Astrocyte (in vitro differentiated cells and primary cell): ENCODE data around the gene RELN. TPM values are rescaled to one million over a fixed set of nuclear protein-coding genes. Genes with fewer than 3 reads are reported as not detected.

Experiments
- DNase-seq: peaks from one replicate; pipeline ENCODE4 v3.0.0-alpha.2; 2010; ENCODE audit warnings: low read depth
- FAIRE-seq: peaks from 2 replicates; lab custom pipeline; 2011; peaks lifted over from hg19 to GRCh38; lab: Jason Lieb, UNC
- H2AFZ ChIP-seq: 2 replicates; pipeline ENCODE4 v1.6.0; 2012; ENCODE audit warnings: low read depth, low read length, inconsistent platforms
- H3K27ac ChIP-seq: 2 replicates; pipeline ENCODE4 v1.5.1; 2011; ENCODE audit warnings: low read depth, low read length, inconsistent platforms
- H3K27me3 ChIP-seq: 2 replicates; pipeline ENCODE4 v1.6.0; 2011; ENCODE audit warnings: low read length, inconsistent platforms; ENCODE audit not compliant: insufficient read depth
- H3K36me3 ChIP-seq: 2 replicates; pipeline ENCODE4 v1.5.1; 2011; ENCODE audit warnings: low read length, inconsistent platforms; ENCODE audit not compliant: insufficient read depth
- H3K4me1 ChIP-seq: 2 replicates; pipeline ENCODE4 v1.5.1; 2011; ENCODE audit warnings: low read length, inconsistent platforms; ENCODE audit not compliant: insufficient read depth
- H3K4me2 ChIP-seq: 2 replicates; pipeline ENCODE4 v1.6.0; 2012; ENCODE audit warnings: low read length, inconsistent platforms
- H3K4me3 ChIP-seq: 2 replicates; pipeline ENCODE4 v1.5.1; 2011; ENCODE audit warnings: low read depth, mild to moderate bottlenecking, low read length, inconsistent platforms; ENCODE audit not compliant: insufficient read depth
- H3K79me2 ChIP-seq: 2 replicates; pipeline ENCODE4 v1.6.0; 2012; ENCODE audit warnings: mild to moderate bottlenecking, low read length, inconsistent platforms; ENCODE audit not compliant: insufficient read depth
- H3K9ac ChIP-seq: 2 replicates; pipeline ENCODE4 v1.6.0; 2012; ENCODE audit warnings: mild to moderate bottlenecking, low read length, inconsistent platforms
- H3K9me3 ChIP-seq: 2 replicates; pipeline ENCODE4 v1.5.1; 2012; ENCODE audit warnings: low read depth, mild to moderate bottlenecking, low read length, inconsistent platforms; ENCODE audit not compliant: insufficient read depth
- H4K20me1 ChIP-seq: 2 replicates; pipeline ENCODE4 v1.6.0; 2012; ENCODE audit warnings: low read length, inconsistent platforms; ENCODE audit not compliant: insufficient read depth
- H3K27ac Mint-ChIP-seq: one replicate; pipeline ENCODE4 v1.8.0; 2021; ENCODE audit warnings: mild to moderate bottlenecking, mixed read lengths; ENCODE audit not compliant: unreplicated experiment
- H3K27me3 Mint-ChIP-seq: one replicate; pipeline ENCODE4 v1.8.0; 2021; ENCODE audit warnings: low read depth, mixed read lengths; ENCODE audit not compliant: unreplicated experiment
- H3K36me3 Mint-ChIP-seq: one replicate; pipeline ENCODE4 v1.8.0; 2021; ENCODE audit warnings: low read depth, mixed read lengths; ENCODE audit not compliant: unreplicated experiment
- H3K4me1 Mint-ChIP-seq: one replicate; pipeline ENCODE4 v1.8.0; 2021; ENCODE audit warnings: low read depth, mixed read lengths; ENCODE audit not compliant: unreplicated experiment
- H3K4me3 Mint-ChIP-seq: one replicate; pipeline ENCODE4 v1.8.0; 2021; ENCODE audit warnings: mild to moderate bottlenecking, moderate library complexity, mixed read lengths; ENCODE audit not compliant: unreplicated experiment
- H3K9me3 Mint-ChIP-seq: one replicate; pipeline ENCODE4 v1.8.0; 2021; ENCODE audit warnings: mild to moderate bottlenecking, mixed read lengths; ENCODE audit not compliant: unreplicated experiment
- CTCF ChIP-seq: IDR thresholded peaks from 2 replicates; pipeline ENCODE4 v1.5.1; 2011; ENCODE audit warnings: low read depth, mild to moderate bottlenecking, inconsistent platforms, low read length, moderate library complexity; ENCODE audit not compliant: insufficient read depth
- EZH2 ChIP-seq: IDR thresholded peaks from 2 replicates; pipeline ENCODE4 v1.6.1; 2012; ENCODE audit warnings: mild to moderate bottlenecking, low read length, inconsistent platforms; ENCODE audit not compliant: insufficient read depth
- total RNA-seq: library from RNA; stranded (reverse); gene quantifications from 2 replicates; pipeline ENCODE4 v1.2.1, GENCODE V29; 2021

Gene RELN
- total RNA-seq, 1 donor from 2014 or later: 0.98 TPM

GRCh38 chr7:103867874-103868273, 121.6 kb downstream of the RELN start:
- Mint-ChIP-seq H3K9me3 (peaks cover 2% of the 10 kb centered on the region), H3K27me3 (peaks cover 5% of the 10 kb centered on the region), H3K4me1 (no peaks in the 10 kb centered on the region), H3K36me3 (no peaks in the 10 kb centered on the region), H3K4me3 (no peak overlapping the region), H3K27ac (no peak overlapping the region)
- H4K20me1 ChIP-seq: no peaks in the 10 kb centered on the region
- no peak overlapping the region for H3K4me2 ChIP-seq
- no peak overlapping the region for H2AFZ ChIP-seq
- no peak overlapping the region for H3K27ac ChIP-seq
- FAIRE-seq: no peak
- H3K9ac ChIP-seq: no peak overlapping the region
- H3K79me2 ChIP-seq: no peaks in the 10 kb centered on the region
- no peaks in the 10 kb centered on the region for H3K4me1 ChIP-seq
- H3K36me3 ChIP-seq: no peaks in the 10 kb centered on the region
- no peak overlapping the region for H3K4me3 ChIP-seq
- H3K27me3 ChIP-seq: no peaks in the 10 kb centered on the region
- TF ChIP-seq EZH2: no peak
- TF ChIP-seq CTCF: no peak
- DNase-seq: no peak
- no peaks in the 10 kb centered on the region for H3K9me3 ChIP-seq

GRCh38 chr7:103866919-103867318, 122.5 kb downstream of the RELN start:
- H3K4me1 Mint-ChIP-seq: no peaks in the 10 kb centered on the region
- no peaks in the 10 kb centered on the region for H3K79me2 ChIP-seq
- H3K4me1 ChIP-seq: no peaks in the 10 kb centered on the region
- no peak overlapping the region for H3K27ac ChIP-seq
- TF ChIP-seq EZH2: no peak
- no peak for TF ChIP-seq CTCF
- H3K4me3 ChIP-seq: no peak overlapping the region
- FAIRE-seq (no peak), DNase-seq (no peak)
- no peaks in the 10 kb centered on the region for H4K20me1 ChIP-seq
- no peaks in the 10 kb centered on the region for H3K9me3 Mint-ChIP-seq
- no peak overlapping the region for H3K4me2 ChIP-seq
- no peaks in the 10 kb centered on the region for H3K36me3 ChIP-seq
- no peak overlapping the region for H3K9ac ChIP-seq
- H3K36me3 Mint-ChIP-seq: no peaks in the 10 kb centered on the region
- no peaks in the 10 kb centered on the region for H3K9me3 ChIP-seq
- no peaks in the 10 kb centered on the region for H3K27me3 ChIP-seq
- peaks cover 5% of the 10 kb centered on the region for H3K27me3 Mint-ChIP-seq
- H3K4me3 Mint-ChIP-seq: no peak overlapping the region
- H3K27ac Mint-ChIP-seq: no peak overlapping the region
- H2AFZ ChIP-seq: no peak overlapping the region

DNA sequence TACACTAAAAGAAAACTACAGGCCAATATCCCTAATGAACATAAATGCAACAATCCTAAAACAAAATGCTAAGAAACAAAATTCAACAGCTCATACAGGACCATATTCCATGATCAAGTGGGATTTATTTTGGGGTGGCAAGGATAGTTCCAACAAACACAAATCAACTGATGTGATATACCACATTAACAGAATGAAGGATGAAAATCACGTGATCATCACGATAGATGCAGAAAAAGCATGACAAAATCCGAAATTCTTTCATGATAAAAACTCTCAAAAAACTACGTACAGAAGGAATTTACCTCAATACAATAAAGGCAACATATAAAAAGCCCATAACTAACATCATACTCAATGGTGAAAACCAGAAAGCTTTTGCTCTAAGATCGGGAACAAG, 124.0 kb downstream of the RELN start:
- Histone ChIP-seq H3K9me3 (no peaks in the 10 kb centered on the region), H3K4me3 (no peak overlapping the region), H3K79me2 (no peaks in the 10 kb centered on the region), H3K27ac (no peak overlapping the region), H3K4me2 (no peak overlapping the region), H3K27me3 (no peaks in the 10 kb centered on the region), H3K36me3 (no peaks in the 10 kb centered on the region), H2AFZ (no peak overlapping the region), H3K9ac (no peak overlapping the region), H3K4me1 (no peaks in the 10 kb centered on the region), H4K20me1 (no peaks in the 10 kb centered on the region)
- Mint-ChIP-seq H3K4me1 (no peaks in the 10 kb centered on the region), H3K27me3 (peaks cover 3% of the 10 kb centered on the region), H3K9me3 (no peaks in the 10 kb centered on the region), H3K36me3 (no peaks in the 10 kb centered on the region), H3K4me3 (no peak overlapping the region), H3K27ac (no peak overlapping the region)
- no peak for TF ChIP-seq EZH2
- TF ChIP-seq CTCF: no peak
- no peak for DNase-seq
- FAIRE-seq: no peak
